ENCODE results near the gene ADAMTS16.

The ADAMTS16 gene

GRCh38 chr5:5144441-5144840 lies 4.3 kb downstream of the ADAMTS16 start:
- no peak for DNase-seq (ENCODE audit: low spot score)

- no peak for DNase-seq (ENCODE audit: low spot score)
Measured at GRCh38 chr5:5145651-5146529, 5.8 kb downstream of the ADAMTS16 start.

DNA sequence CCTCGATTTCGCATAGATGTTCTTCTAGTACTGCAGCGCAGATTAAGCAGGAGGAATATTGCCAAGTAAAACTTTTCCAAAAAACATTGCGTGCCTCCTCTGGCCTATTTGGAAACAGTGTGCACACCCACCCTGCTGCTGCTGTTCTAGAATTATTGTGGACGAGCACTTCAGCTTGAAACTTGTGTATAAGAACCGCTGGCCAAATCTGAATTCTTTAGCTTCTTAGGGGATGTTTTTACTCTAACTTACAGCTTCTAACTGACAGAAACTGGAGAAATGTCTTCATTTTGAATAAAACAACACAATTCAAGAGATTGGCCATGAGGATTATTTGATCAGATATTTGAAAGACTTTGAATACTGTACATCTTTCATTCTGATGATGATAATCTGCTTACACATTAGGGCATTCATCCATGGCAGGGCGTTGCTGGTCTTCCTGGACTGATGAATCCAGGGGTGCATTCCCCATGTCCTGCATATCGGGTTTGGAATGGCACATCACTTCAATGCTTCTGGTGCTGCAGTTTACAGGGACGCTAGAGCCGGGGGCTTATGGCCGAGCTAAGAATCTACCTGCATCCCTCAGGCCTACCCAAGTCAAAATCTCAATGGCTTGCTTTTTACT lies 6.5 kb downstream of the ADAMTS16 start:
- DNase-seq (ENCODE audit: low spot score) = no peak

- DNase-seq (ENCODE audit: low spot score) = no peak
Measured at GRCh38 chr5:5149154-5149553, 9.0 kb downstream of the ADAMTS16 start.

GRCh38 chr5:5150667-5151066 lies 10.5 kb downstream of the ADAMTS16 start:
- no peak for DNase-seq (ENCODE audit: low spot score)

DNA sequence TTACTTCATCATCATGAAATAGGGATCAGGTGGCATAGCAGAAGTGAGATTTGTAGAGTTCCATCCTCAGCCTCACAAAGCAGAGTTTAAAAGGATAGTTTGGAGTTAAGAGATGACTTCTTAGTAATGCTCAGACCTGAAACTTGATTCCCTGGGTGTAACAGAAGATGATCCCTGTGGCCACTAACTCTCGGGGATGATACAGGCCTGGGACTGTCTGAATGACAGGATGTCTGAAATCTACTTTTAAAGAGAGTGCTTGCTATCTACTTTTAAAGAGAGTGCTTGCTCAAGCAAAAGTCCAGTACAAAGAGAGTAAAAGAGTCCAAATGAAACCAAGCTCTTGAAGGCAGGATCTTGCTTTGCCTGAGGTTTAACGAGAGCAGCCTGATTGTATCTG lies 14.6 kb downstream of the ADAMTS16 start:
- DNase-seq (ENCODE audit: low spot score) = no peak

GRCh38 chr5:5155617-5156016 lies 15.5 kb downstream of the ADAMTS16 start:
- no peak for DNase-seq (ENCODE audit: low spot score)

DNA sequence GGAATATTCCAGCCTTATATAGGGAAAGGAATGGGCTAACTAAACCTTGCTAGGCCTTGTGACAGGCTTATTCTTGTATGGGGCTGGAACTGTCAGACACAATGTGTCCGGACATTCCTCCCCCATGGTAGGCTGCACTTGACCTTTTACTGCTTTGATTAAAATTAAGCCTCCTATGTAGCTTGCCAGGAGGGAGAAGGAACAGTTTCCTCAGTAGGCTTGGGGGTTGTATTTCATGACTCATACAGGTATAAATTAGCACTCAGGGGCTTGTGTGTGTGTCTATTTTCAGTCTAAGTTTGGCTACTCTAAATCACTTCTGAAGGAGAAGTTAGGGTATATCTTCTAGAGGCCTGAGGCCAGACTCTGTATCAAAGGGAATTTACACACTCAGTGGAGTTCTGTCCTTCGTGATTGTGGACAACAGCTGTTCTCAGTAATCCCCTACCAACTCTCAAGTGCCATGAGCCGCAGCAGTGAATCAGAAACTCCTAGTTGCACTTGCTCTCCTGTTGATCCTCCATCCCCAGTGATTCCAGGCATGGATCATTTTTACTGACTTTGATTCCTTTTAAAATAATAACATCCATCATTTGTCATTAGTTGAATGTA lies 16.4 kb downstream of the ADAMTS16 start:
- DNase-seq (ENCODE audit: low spot score) = no peak

GRCh38 chr5:5158472-5158895 lies 18.4 kb downstream of the ADAMTS16 start:
- DNase-seq (ENCODE audit: low spot score) = no peak

DNA sequence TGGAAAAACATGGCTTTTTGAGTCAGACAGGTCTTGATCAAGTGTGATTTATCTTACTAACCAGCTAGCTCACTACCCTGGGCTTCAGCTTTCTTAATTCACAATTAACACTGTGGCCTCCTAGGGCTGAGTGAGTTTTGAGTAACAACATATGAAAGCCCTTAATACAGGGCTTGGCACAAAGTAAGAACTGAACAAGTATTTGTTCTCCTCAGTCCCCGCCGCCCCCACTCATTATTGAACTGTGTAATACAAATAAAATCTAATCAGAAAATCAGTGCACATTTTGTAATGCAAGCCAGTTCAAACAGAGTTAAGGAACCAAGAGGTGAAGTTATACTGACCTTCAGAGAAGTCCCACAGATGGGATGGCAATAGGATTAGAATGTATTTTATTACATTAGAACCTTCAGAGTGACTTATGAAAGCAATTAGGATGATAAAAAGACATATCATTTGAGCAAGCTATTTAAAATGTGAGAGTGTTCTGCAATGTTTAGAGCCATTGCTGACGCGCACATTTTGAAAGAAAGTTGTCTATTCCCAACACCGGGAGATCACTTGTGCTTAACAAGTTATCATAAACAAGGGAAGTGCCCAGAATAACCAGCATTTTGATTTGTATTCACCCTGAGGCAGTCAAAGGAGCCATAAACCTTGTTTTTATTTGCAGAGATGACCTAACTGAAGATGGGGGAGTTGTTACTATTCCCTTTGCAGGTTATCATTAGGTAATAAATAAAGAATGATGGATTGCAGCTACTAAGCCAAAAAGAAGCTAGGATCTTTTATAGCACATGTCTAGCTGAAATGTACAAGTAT lies 19.4 kb downstream of the ADAMTS16 start:
- DNase-seq (ENCODE audit: low spot score) = no peak

DNA sequence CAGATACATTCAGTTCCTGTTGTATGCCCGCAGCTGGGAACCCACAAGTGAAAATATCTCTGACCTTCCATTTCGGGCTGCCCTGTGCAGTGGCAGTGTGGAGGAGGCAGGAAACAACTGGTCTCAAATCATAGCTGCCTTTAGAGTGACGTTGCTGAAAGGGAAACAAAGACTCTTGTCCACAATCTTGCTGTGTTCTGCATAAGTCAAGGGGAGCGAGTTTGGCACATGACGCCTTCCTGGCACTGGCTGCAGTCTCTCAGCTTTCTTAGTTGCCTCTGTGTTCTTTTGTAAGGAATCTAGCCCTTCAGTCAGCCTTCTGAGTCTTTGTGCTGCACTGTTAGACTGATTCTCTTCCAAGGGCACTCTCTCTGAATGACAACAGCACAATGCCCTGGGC lies 24.0 kb downstream of the ADAMTS16 start:
- no peak for DNase-seq (ENCODE audit: low spot score)

DNA sequence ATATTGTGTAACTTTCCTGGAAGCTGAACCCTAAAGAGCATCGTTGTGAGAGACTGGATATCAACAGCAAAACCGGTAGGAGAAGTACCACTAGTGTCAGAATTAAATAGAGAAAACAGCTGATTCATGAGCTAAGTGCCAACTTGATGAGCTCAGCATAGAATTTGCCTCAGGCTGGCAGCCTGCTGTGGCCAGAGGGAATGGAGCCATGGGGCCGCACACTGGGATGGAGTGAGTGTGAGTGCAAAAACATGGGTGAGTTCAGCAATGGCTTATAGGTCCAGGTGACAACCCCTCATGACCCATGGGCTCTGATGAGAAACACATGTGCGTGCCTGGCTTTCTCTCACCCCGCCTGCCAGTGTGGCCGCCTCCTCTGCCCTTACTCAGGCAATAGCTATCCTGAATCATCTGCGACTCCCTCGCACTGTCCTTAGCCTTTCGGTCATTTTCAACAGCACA lies 25.4 kb downstream of the ADAMTS16 start:
- no peak for DNase-seq (ENCODE audit: low spot score)

DNA sequence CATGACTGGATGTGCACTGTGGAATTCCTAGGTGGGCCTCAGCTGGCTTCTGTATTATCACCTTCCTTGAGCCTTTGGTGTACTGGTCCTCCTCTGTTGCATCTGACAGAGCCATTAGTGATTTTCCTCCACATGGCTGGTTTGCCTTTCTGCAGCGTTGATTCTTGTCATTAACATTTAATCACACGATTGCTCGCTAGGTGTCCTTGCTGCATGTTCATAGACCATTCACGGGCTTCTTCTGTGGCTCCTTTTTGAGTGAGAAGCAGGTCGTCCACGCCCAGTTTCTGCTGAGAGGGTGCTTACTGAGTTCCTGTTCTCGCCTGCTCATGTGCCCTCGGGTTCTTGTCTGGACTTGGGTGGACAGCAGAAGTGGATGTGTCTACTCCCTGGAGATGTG lies 29.3 kb downstream of the ADAMTS16 start:
- no peak for DNase-seq (ENCODE audit: low spot score)

DNA sequence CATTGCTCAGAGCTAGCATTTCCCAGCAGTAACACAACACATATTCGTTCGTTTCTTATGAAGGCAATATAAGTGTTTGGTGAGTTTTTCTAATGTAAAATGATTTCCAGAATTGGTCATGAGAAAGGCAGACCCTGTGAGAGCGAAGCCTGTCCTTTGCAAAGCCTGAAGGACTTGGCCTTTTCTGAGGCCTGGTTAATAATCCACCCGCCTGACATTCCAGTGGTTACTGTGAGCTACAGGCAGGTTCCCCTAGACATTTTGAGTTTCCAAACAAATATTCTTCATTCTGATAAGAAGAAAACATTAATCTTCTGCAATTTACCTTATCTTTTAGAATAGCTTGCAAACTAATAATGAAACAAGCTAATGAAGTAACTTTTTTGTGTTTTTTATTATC lies 38.0 kb downstream of the ADAMTS16 start:
- DNase-seq (ENCODE audit: low spot score) = peak; percentile 15

DNA sequence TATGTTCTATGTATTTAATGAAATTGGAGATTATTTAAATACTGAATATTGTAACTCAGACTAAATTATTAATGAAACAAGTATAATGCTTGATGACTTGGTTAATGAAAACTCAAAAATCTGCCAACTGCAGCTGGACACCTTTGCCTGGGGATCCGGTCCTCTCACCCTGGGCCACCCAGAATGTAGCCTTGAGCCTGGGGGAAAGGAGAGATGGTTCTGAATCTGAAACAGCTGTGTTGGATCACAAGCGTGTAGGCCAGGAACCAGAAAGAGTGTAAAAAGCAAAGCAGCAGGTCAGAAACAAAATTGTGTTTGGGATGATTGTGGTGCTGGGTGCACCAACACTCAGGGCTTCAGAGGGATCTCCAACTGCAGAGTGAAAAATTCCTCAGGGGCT lies 38.5 kb downstream of the ADAMTS16 start:
- DNase-seq (ENCODE audit: low spot score) = no peak

DNA sequence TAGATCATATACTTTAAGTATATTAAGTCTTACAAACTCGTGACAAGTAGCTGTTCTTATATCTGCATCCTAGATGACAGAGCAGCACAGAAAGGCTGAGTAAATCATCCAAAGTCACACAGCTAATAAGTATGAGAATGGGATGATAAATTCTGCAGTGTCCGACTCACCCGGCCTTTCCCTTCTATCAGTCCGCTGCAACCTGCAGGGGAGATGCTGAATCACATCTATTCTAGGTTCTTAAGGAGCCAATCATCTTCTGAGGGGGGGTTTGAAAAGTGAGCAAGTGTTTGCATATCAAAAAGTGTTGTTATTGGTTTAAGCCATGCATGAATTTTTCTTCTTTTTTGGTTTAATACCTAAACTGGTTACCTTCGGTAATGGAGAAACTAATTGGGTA lies 38.9 kb downstream of the ADAMTS16 start:
- DNase-seq (ENCODE audit: low spot score) = no peak

DNA sequence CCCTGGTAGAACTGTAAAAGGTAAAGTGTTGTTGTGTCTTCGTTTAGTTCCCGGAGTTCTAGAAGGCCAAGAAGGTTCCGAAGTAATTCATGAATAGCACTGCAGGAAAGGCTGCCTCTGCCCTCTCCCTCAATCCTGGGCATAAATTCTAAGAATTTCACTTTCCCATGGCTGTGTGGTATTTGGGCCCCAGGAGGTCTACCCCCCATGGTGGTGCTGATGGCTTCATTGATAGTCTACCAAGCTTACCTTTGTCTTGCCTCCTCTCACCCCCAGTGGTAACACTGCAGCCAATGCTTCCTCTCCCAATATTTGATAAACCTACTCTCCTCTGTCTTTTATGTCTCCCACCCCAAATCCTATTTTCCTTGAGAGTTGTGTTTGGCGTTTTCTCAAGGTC lies 39.5 kb downstream of the ADAMTS16 start:
- DNase-seq (ENCODE audit: low spot score) = no peak

- no peak for DNase-seq (ENCODE audit: low spot score)
Measured at GRCh38 chr5:5181650-5182324, 41.7 kb downstream of the ADAMTS16 start.

DNA sequence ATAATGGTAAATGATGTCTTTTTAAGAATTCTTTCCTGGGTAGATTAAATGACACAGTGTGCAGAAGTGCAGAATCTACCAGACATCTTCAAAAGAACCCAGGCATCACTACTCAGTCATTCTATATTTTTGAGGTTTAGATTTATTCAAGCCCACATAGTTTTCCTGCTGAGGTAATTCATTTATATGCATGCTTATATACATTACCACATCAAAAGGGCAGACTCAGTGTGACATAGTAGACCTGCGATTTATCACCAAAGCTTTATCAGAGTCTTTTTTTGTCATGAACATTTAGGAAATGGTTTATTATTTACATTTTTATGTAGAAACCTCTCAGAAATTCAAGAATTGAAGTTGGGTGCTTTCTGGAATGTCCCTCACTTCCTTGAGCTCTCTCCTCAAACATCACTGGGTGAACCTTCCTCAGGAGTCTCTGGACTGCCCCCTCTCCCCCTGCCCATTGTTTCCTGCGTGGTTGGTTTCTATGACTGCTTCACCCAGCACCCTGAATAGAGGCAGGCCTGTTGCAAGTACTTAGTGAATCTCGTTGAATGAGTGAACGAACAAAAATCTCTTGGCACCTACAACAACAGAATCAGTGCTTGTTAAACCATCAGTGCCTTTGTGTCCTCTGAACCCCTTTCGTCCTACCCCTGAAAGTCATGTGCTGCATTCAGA lies 42.5 kb downstream of the ADAMTS16 start:
- no peak for DNase-seq (ENCODE audit: low spot score)

DNA sequence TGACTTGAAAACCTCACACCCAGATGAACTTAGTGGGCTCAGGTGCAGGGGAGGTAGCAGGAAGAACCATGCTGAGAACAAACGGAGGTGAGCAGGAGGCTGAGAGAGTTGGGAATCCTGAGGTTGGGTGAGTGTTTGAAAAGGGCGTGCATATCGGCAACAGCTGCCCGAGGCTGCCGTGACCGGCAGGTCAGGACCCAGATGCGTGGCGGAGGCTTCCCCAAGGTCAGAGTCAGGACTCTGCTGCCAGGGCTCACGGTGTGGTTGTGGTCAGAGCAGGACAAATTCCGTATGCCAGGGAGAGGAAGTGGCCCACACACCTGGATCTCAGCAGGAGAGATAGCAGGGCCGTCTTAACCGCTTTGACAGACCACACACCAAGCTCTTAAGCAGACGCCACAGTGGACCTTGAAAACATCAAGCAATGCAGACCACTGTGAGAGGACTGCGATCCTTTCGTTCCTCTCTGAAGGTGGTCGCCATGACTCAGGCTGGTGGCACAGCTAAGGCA lies 43.1 kb downstream of the ADAMTS16 start:
- DNase-seq (ENCODE audit: low spot score) = no peak

DNA sequence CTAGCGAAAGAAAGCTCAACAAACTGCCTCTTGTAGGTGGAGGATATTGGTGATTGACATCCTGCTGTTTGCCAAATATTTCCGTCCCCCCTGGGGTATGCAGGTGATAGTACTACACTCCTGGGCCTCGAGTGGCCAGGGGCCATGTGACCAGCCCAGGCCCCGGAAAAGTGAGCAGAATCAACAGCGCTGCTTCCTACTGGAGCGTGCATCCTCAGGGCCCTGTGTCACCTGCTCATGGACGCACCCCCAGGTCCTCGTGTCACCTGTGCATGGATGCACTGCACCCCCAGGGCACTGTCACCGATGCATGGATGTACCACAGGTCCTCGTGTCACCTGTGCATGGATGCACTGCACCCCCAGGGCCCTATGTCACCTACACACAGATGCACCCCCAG lies 43.8 kb downstream of the ADAMTS16 start:
- no peak for DNase-seq (ENCODE audit: low spot score)

Measured in HuH-7.5 (cell line).